Neural progenitor cell (in vitro differentiated cells): ENCODE data around the gene TOX2.

Source experiments
- CTCF ChIP-seq: fragments of 200-600 bp; sonication (generic); IDR thresholded peaks from 2 replicates; pipeline ENCODE4 v1.5.1; 2017; ENCODE audit warnings: antibody characterized with exemption, mild to moderate bottlenecking
- EZH2 ChIP-seq: fragments of 200-600 bp; sonication (generic); IDR thresholded peaks from 2 replicates; pipeline ENCODE4 v1.6.1; 2017; ENCODE audit warnings: antibody characterized with exemption, mild to moderate bottlenecking, moderate library complexity
- EZH2phosphoT487 ChIP-seq: fragments of 200-600 bp; sonication (generic); IDR thresholded peaks from 2 replicates; pipeline ENCODE4 v1.6.1; 2017; ENCODE audit warnings: antibody characterized with exemption

DNA sequence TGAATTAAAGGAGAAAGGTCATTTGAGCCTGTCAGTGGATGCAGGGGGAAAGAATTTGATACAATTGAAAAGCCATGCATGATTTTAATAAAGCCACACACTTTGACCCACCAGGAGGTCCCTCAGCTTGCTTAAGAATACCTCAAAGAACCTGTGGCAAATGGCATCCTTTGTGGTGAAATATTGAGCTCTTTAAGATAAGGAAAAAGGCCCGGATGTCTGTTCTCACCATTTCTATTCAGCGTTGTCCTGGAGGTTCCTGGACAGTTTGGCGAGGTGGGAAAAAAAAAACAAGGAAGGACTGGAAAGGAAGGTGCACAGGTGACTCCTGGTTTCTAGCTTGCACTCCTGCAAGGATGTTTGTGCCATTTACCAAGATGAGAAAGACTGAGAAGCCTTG is 91.0 kb downstream of the TOX2 start:
- TF ChIP-seq CTCF (no peak), EZH2 (no peak), EZH2phosphoT487 (no peak)
